ENCODE results near the gene CLCN7. TPM values are rescaled to one million over a fixed set of nuclear protein-coding genes. Genes with fewer than 3 reads are reported as not detected.

Gene CLCN7
- total and polyA plus RNA-seq, 2 of the 4 experiments (the other 2 are of a cell fraction), result 10.8 to 45.2 TPM

DNA sequence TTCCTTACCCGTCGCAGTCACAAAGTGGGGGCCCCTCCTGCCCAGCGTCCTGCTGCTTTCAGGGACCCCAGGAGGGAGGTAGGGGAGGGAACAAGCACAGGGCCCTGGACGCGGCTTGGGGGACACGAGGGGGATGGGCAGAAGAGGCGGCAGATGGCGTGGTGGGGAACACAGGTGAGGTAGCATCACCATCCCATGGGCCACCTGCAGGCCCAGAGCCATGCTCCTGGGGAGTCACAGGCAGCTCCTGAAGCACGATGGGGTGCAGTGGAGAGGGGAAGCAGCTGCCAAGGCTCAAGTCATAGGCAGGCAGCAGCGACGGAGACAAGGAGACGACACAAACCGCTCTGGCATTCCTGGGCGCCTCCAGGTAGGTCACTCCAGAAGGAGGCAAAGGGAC, 71.1 kb downstream of the CLCN7 start:
- no peak overlapping the region for H3K27ac ChIP-seq (ENCODE audit: insufficient read depth, low read length)
- no peak overlapping the region for H3K4me3 ChIP-seq (ENCODE audit: insufficient read depth, low read depth, low read length)
- H3K4me2 ChIP-seq (ENCODE audit: low read depth, low read length), result no peak overlapping the region
- dilution Hi-C loops (cut with HindIII; ENCODE audit: low sequenced_read_pairs, unreplicated experiment) (no loop called here), in situ Hi-C loops (cut with MboI; ENCODE audit: low sequenced_read_pairs) (no loop called here), intact Hi-C loops (cut with micrococcal nuclease) (no loop called here)
- DNase-seq (no peak), ATAC-seq (ENCODE audit: low read depth) (no peak)
- no peak overlapping the region for H2BK20ac ChIP-seq (ENCODE audit: low read depth, low read length)
- no peak overlapping the region for H2BK15ac ChIP-seq (ENCODE audit: low read depth, low read length)
- no peaks in the 10 kb centered on the region for H3K27me3 ChIP-seq (ENCODE audit: control insufficient read depth, insufficient read depth, low read length)
- no peak overlapping the region for H4K5ac ChIP-seq (ENCODE audit: low read depth, low read length)
- no peak overlapping the region for H3K14ac ChIP-seq (replicated peaks; ENCODE audit: low read depth, low read length)
- no peak overlapping the region for H2AK5ac ChIP-seq (ENCODE audit: low read depth, low read length)
- no peak overlapping the region for H4K91ac ChIP-seq (ENCODE audit: insufficient read depth, low read depth, low read length)
- H3K9ac ChIP-seq (ENCODE audit: low read depth, low read length), result no peak overlapping the region
- CTCF ChIA-PET, result no interaction called here
- no peaks in the 10 kb centered on the region for H3K9me3 ChIP-seq (ENCODE audit: control insufficient read depth, insufficient read depth, low read length)
- 82% methylated on average over 8 of the region's 14 CpGs; no CpG with 5 or more reads in 1 of the 2 experiments for WGBS, 2 experiments (ENCODE audit: extremely low coverage in 2 of 2, insufficient read length in 1 of 2)
- H3K79me1 ChIP-seq (ENCODE audit: low read depth in 1 of 2, low read length in 2 of 2), result peaks cover 0 to 35% of the 10 kb centered on the region in 2 experiments
- peaks cover 43% of the 10 kb centered on the region for H3K36me3 ChIP-seq (ENCODE audit: control insufficient read depth, insufficient read depth, low read length)
- no peak overlapping the region for H3K18ac ChIP-seq (ENCODE audit: low read depth, low read length)
- H3K56ac ChIP-seq (ENCODE audit: extremely low read depth, insufficient read depth, low read length), result no peak overlapping the region
- BruUV-seq (replicated peaks), result no TSS peak
- no peak overlapping the region for H3K4ac ChIP-seq (ENCODE audit: low read depth, low read length)
- no peaks in the 10 kb centered on the region; the same call in none of the 2 replicates for H4K20me1 ChIP-seq (ENCODE audit: insufficient read depth, low read length)
- peaks cover 6% of the 10 kb centered on the region; the same call in 1 of the 2 replicates for H3K4me1 ChIP-seq (ENCODE audit: control insufficient read depth, insufficient read depth, low read length)
- no peak overlapping the region for H4K8ac ChIP-seq (ENCODE audit: low read depth in 2 of 2, low read length in 2 of 2)
- POLR2A ChIA-PET (ENCODE audit: unreplicated experiment), result no interaction called here
- no peaks in the 10 kb centered on the region for H3K9me1 ChIP-seq (ENCODE audit: insufficient read depth, low read length)
- no peak overlapping the region for H2AK9ac ChIP-seq (replicated peaks; ENCODE audit: low read depth, low read length, poor library complexity)
- H3K23ac ChIP-seq (ENCODE audit: low read depth, low read length), result no peak overlapping the region
- H2BK120ac ChIP-seq (ENCODE audit: low read depth, low read length), result no peak overlapping the region
- no peak for TF ChIP-seq POLR2A (IDR thresholded peaks at IDR 0.05; ENCODE audit: low read depth, low read length)
- TF ChIP-seq, protein P1, sequence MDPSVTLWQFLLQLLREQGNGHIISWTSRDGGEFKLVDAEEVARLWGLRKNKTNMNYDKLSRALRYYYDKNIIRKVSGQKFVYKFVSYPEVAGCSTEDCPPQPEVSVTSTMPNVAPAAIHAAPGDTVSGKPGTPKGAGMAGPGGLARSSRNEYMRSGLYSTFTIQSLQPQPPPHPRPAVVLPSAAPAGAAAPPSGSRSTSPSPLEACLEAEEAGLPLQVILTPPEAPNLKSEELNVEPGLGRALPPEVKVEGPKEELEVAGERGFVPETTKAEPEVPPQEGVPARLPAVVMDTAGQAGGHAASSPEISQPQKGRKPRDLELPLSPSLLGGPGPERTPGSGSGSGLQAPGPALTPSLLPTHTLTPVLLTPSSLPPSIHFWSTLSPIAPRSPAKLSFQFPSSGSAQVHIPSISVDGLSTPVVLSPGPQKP (IDR thresholded peaks at IDR 0.05; ENCODE audit: borderline replicate concordance, low read depth, low read length), result no peak
- TF ChIP-seq MAFK (IDR thresholded peaks at IDR 0.05; ENCODE audit: low read depth, low read length), result no peak
- H2BK5ac ChIP-seq (ENCODE audit: low read depth, low read length, poor library complexity, severe bottlenecking), result no peak overlapping the region
- H2AFZ ChIP-seq (replicated peaks; ENCODE audit: low read length, poor library complexity), result peak overlapping the region; percentile 43

All from IMR-90 (cell line).